HG02884 (cell line): ENCODE measurements around the gene GLI3.

Experiments
- ATAC-seq: cut with Tn5 transposase; IDR thresholded peaks from one replicate; pipeline ENCODE4 v1.9.1; 2021; ENCODE audit warnings: mild to moderate bottlenecking, moderate library complexity; ENCODE audit not compliant: unreplicated experiment

GLI3 gene

DNA sequence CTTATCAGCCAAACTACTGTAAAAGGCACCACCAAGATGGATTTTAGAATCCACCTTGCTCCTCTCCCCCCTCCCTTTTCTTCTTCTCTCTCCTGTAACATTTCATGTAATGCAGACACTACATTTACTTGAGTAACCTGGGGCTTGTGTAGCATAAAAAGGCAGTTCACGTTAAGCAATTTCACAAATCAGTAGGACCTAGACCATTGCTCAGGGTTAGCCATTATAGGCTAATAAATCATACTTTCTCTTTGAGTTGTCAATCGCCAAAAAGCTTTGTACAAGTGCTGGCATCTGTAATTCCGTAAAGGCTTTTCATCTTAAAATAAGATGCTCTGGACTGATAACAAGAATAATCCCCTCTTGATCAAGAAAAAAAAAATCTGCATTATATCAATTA is 224.7 kb downstream of the GLI3 start:
- no peak for ATAC-seq

DNA sequence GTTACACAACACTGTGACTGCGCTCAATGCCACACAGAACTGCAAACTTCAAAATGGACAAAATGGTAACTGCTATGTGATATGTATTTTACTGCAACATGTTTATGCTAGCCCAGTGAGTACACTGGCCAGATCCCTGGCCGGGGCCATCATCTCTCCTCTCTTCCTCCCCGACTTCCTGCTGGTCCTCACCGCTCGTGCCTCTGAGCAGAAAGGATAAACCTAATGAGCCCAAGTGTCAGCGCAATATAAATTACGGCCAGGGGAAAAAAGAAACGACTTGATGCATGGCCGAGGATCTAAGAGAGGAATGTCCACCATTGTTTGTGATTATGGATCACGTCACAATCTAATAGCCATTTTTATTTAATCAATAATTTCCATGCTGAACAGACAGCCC is 225.2 kb downstream of the GLI3 start:
- ATAC-seq, result no peak

DNA sequence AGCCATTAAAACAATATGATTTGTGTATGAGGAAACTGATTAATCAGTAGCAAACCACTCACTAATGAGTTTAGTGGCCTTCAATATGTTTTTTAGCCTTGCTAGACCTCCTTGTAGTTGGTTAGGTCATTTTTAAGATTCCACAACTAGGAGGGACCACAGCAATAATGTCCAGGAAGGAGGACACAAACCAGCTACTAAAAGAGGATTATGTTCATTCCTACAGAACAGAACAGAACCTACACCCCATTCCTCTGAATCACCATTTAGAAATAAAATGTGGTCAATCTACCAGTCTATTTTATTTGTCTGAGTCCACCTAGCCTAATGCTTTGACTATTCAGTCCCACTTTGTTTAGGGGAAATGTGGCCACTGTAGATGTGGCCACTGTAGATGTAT is 226.3 kb downstream of the GLI3 start:
- ATAC-seq, result no peak

DNA sequence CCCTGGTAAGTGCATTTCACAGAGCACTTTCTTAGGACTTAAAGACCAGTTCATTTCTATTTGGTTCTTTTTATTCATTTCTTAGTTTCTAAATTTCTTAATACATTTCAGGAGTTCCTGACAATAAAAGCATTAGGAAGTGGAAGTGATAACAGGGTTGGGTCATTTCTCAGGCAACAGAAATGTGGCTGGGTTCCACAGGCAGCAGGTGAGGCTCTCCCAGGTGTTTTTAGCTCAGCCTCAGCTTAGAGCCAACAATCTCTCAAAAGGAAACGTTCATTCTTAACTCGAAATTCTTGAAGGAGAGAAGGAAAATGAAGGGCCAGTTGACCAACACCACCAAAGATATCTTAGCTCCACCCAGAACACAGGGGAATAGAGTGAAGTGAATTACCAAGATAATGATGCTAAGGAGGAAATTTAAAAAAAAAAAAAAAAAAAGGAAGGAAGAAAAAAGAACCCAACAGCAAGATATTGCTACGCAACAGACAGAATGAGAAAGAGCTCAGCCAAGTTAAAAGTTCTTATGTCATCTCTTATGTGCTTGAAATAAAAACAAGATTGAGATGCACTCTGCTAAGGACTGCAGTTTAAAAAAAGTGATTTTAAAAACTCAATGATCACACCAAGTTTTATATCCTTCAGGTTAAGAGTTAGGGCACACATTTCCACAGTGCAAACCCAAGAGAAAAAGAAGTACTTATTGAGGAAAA is 230.1 kb downstream of the GLI3 start:
- ATAC-seq, result no peak

DNA sequence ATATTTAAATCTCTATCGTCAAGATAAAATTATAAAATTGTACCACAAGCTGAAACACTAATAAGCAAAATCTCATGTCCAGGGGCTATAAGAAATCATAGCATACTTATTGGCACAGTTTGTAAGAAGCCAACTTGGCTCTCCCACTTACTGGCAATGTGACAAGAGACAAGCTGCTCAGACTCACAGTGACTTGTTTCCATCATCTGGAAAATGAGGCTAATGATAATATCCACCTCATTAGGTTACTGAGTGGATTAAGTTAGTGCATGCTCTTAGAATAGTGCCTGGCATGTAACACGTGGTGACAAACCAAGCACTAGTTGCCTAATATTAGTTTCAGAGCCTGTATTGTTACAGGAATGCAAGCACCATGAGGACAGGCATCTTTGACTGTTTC is 234.4 kb downstream of the GLI3 start:
- no peak for ATAC-seq

DNA sequence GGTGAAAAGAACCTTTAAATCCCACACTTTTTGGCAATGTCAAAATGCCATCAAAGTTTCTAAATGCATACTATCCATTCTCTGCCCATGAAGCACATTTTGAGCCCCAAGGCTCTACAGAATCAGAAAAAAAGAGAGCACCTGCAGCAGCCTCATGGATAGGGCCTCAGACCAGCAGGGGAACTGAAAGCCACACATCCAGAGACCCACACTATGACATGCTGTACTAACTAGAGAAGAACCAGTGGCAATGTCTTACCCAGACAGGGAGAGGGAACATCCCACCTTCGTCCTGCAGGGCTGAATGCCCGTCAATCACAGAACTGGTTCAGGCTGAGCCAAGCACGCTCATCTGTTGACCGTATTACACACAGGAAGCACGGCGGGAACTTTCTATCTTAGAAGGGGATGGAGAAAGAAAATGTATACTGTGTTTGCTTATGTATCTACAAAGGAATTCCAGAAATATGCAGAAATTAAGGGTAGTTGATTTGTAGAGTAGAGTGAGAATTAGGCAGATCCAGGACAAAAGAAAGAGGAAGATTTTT is 237.2 kb downstream of the GLI3 start:
- ATAC-seq, result no peak

DNA sequence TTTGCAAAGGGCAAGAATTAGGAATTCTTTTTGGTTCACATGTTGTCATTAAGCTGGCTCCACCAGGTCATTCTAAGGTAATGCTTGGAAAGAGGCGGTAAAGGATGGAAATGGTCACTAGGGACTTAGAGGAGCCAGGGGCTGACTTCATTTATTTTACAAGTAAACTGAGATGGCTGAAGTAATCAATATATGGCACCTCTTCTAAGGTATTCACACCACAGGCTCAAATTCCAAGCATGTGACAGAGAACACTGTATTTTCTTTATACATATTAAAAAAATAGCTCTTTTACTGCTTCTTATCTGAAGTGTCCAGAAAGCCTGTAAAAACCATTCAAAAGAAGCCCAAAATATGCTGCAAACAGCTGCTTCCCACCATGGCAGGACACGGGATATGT is 239.0 kb downstream of the GLI3 start:
- no peak for ATAC-seq

DNA sequence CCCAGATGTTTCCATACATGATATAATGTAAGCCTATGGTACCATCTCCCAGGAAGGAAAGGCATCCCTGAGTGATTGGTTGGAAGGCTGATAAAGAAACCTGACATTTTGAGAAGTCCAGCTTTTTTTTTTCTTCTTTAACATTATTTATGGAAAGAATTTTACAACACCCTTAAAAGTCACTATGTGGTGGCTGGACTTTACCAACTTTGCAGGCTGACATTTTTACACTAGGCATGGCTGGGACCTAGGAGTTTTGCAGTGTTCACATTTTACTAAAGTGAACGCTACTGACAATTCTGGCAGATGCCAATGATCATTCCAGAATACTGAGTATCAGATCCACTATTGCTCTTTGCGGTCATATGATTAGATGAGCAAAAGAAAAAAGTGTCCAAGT is 239.9 kb downstream of the GLI3 start:
- ATAC-seq, result no peak

DNA sequence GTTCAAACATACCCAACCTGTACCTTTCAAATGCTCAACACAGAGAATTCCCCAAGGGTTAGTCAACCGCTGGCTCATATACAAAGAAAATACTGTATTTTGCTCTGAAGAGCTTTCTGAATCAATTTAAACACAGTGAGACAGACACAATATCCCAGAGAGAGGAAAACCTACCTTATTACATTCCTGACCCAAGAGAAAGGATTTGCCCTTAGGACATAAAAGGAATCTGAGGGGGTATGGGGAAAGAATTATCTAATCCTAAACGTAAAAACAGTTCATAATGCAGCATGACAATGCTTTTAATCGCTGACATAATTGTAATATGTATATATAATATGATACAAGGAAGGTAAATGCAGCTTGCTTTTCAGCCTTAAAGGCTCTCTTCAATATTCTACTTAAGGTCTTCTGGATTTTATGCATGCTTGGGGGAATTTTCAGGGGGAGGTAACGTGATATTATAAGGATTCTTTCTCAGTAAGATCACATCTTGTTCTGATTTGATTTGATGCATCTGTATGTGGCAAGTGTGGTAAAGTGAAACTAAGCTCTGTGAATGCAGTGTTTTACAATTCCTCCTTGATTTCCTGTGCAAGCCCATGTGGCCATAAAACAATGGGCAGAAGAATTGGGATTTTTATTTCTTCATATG is 240.5 kb downstream of the GLI3 start:
- no peak for ATAC-seq

DNA sequence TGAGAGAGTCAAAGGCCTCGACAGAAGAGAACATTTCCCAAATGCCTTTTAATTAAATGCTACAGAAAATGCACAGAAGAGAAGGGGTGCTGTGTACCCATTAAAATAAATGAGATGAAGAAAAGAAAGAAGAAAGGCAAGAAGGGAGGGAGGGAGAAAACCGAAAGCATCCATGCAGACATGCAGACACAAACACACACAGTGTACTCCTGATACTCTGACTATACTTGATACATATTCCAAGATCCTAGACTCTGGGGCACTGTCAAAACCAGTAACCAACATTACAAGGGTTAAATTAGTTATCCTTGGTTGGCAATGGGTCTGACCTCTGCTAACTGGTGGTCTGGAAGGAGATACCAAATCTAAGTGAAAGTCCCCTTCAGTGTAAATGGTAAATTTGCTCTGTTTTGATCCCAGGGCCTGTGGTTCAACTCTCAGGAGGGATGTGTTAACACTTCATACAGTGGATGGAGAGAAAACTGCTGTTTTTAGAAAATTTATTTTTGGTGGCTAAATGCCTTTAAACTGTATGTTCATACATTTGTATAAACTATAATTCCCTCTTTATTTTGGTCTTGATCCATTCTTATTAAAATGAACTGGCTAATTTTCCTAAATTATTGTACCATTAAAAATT is 241.3 kb downstream of the GLI3 start:
- no peak for ATAC-seq

DNA sequence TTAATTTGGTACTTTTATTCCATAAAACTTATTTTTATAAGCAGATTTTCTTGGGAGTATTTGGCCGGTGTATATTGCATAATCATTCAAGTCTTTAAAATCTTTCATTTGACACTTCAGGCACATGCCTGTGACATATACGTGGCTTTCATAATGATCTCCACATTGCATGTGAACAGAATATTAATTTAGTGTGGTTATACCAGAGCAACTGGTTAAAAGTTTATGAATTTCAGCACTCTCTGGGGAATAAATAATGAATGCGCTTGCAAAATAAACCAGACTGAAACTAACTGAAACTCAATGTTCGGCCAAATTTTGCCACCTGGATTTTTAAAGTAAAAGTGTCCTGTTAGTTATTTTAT is 242.3 kb downstream of the GLI3 start:
- no peak for ATAC-seq

DNA sequence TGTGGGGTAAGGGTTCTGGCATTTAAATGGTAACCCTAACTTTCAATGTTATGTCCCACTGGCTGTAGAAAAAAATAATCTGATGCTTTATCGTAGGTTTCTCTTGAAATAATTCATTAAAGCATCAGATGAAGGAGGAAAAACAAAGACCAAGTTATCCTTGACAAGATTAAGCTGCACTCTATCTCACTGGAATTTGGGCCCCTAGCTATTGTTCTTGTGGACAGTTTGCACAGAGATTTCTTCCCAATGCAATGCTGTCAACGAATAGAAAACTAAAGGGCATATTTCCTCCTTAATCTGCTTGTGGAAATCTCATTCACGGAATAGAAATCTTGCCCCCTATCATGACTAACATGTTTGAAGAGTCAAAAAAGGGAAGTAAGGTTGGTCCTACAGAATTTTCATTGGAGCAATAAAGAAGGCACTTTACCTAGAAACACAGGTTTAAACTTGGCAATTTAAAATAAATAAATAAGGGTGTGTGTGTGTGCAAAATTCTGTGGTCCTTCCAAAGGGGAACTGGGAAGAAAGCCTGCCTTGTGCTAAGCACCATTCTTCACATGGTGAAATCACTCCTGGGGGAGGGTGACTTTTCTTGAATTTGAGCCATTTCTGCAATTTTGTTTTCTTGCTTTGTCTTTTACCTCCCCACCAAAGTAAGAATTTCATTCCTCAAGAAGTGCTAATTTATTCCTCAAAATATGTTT is 242.8 kb downstream of the GLI3 start:
- no peak for ATAC-seq

DNA sequence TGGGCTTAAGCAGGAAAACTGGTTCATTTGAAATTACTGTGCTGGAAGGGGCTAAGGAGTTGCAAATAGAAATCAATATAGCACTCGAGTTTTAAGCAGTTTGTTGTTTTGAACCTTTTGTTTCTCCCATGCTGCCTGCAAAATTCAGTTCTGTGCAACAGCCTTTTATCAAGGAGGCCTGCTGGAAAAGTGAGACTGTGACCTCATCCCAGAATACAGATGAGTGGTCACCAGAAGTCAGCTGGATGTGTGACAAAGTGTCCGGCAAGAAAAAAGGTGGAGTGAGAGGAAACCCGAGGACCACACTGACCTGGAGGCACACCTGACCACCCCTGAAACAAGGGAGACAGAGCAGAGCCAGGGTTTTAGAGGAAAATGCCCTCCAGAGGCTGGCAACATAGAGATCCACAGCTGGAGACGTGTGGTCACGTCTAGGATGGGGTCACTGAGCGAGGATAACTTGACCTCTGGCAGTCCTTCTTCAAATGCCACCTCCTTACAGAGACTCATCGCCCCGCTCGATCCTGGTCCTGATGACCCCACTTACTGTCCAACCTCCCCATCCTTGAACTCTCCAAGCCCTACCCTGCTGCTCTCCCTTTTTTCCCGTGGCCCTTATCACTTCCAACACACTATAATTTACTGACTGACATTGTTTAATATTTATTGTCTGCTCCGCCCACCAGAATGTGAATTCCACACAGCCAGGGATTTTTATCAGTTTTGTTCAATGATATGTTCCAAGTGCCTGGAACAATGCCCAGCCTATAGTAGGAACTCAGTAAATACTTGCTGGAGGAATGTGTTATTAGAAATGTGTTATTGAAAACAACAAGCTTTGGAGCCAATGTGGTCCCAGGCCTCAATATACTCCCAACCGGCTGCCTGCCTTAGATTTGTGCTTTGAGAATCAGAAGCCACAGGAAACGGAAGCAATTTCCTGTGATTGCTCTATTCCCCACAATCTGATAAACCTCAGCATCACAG is 243.8 kb downstream of the GLI3 start:
- ATAC-seq, result no peak

DNA sequence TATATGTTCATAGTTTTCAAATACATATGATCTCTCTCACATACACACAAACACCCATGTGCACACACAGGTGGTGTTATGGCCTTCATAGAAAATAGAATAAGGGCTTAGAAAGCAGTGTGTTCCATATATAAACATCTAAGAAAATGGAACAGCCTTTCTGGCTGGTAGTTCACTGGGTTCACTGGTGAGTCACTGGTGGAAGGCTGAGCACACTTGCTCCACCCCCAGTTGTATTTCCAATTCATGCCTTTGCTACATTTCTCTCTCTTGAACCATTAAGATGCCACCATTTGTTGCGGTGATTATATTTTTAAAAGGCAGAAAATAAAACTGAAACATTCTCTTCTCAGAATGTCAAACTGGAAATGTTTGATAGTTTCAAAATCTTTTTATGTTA is 252.1 kb downstream of the GLI3 start:
- no peak for ATAC-seq

DNA sequence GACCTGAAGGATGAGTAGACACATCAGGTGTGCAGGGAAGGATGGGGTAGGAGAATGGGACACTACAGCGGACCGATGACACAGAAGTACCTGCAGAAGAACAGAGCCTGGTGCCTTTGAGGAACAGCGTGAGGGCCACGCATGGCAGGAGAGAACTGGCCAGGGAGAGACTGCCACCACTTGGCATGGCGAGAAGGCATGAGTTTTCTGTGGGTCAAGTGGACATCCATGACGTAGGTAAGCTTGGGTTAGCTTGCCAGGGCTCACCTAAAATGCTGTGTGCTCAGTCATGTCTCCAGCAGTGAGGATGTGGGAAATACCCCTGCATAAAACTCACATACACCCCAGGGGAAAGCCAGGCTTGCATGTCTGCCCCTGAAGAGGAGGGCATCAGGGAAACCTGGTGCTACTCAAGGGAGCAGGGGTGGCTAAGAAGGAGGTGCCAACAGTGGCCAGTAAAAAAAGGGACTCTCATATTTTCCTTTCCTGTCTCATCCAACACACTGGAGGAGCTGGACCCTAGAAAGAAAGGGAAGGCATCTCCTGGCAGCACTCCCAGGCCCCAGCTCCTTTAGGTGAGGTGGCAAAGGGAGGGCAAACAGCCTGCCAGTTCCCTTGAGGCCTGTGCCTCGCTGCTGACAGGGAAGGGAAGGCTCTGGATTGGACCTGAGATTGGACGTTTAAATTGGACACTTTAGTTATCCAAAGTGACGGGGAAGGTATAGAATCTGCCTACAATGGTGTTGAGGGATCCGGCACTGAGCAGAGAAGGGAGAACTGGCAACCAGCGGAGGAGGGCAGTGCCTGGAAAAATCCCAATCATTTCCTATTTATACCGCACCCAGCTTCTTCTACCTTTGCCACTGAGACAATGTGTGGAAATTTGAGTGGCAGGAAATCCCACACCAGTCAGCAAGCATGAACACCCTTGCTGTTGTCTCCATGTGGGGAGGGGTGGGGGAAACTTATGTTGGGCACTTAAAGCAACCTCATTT is 255.7 kb downstream of the GLI3 start:
- ATAC-seq, result no peak

DNA sequence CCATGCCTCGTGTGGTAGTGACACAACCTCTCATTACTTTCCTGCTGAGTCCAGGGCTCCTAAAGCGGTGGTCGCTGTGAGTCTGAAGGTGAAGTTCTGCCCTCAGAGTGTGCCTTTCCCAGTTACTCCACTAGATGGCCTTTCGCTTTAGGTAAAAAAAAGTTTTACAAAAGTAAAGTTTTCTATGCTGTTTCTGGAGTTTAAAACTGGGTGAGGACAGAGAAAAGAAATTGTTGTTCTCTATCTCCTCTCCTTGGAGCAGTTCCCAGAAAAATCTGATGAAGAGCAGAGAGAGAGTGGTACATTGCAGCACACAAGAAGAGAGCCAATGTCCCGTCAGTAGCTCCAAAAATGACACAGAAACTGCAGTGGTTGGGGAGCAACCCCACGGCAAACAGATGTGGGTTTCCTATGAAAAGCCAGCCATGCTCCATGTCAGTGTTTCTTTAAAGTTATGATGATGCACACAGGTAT is 257.1 kb downstream of the GLI3 start:
- ATAC-seq, result no peak

DNA sequence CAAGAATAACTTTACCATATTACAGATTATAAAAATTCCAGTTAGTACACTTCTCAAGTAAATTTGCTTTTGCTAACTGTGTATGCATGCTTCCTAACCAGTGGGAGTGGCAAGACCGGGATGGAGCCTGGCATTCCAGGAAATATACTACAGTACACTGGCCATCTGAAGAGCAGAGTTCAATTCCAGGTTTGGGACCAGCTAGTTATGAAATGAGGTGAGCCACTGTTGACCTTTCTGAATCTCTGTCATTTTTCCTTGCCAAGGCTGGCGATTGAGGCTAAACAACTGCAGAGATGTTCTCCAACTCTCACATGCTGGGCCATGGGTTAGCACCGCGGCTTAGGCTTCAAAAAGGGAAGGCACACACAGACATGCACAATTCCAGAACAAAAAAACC is 258.2 kb downstream of the GLI3 start:
- no peak for ATAC-seq

DNA sequence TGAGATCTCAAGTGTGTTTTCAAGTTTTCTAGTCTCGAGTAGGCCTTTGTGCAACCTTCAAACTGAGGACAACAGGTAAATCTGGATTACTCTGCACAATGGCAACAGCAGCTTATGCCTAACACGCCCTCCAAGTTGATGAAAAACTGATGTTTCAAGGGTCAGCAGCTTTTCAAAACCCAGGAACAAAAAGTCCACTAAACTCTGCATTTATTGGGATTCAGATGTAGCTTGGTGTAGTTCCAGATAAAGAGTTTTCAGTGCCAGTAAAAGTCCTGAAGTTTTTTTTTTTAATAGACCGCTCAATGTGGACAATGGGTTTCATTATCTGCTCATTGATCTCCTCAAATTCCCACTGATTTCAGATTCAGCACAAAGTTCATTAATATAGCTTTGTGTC is 259.3 kb downstream of the GLI3 start:
- ATAC-seq, result no peak

DNA sequence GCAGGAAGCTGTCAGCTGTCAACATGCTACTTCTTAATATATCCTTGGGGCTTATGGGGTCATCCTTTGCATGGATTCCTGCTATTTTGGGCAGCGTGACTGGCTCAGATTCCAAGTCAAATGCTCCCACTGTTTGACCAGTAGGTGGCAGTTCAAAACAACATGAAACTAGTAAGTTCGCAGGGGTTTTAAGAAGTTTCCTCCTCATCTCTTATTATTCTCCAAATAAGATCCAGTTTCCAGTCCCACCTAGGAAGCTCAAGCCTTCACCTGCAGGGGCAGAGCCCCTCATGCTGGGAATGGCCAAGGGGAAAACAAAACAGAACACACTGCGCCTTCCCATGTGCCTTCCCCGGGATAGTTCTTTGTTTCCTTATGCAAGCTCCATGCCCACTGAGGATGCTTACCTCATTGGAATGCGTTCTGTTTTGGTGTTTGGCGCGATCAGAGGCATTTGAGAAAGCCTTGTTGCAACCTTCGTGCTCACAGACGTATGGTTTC is 259.8 kb downstream of the GLI3 start:
- ATAC-seq, result no peak
